Measurements from ENCODE around the gene TRMT112.
"Not testable (repeated sequence)": the region's sequence is repeated elsewhere in the genome, so short reads cannot be mapped to it uniquely, and the experiment has no call there.

Gene TRMT112

GRCh38 chr11:64312947-64313346 lies 4.4 kb downstream of the TRMT112 start:
- DNase-seq (ENCODE audit: low read depth, low spot score) = no peak

- DNase-seq (ENCODE audit: low read depth, low spot score) = not testable (repeated sequence)
Measured at GRCh38 chr11:64307795-64308194, 9.6 kb downstream of the TRMT112 start.

GRCh38 chr11:64306876-64307622 lies 10.3 kb downstream of the TRMT112 start:
- DNase-seq (ENCODE audit: low read depth, low spot score) = no peak

GRCh38 chr11:64306563-64306875 lies 10.8 kb downstream of the TRMT112 start:
- DNase-seq (ENCODE audit: low read depth, low spot score) = no peak

- DNase-seq (ENCODE audit: low read depth, low spot score) = no peak
Measured at GRCh38 chr11:64305691-64306562, 11.4 kb downstream of the TRMT112 start.

- DNase-seq (ENCODE audit: low read depth, low spot score) = peak; percentile 90
Measured at GRCh38 chr11:64305075-64305690, 12.2 kb downstream of the TRMT112 start, which contains the start of gene ESRRA. TSS of gene ESRRA (plus strand) at chr11:64305524. CDS start at chr11:64307180, 1,656 bp downstream.

- DNase-seq (ENCODE audit: low read depth, low spot score) = peak; percentile 90
Measured at GRCh38 chr11:64304316-64305072, 12.9 kb downstream of the TRMT112 start.

GRCh38 chr11:64304032-64304315 lies 13.4 kb downstream of the TRMT112 start:
- no peak for DNase-seq (ENCODE audit: low read depth, low spot score)

GRCh38 chr11:64303109-64304031 lies 14.0 kb downstream of the TRMT112 start:
- no peak for DNase-seq (ENCODE audit: low read depth, low spot score)

GRCh38 chr11:64299847-64300648 lies 17.3 kb downstream of the TRMT112 start, which contains the start of gene CATSPERZ:
TSS of gene CATSPERZ (plus strand) at chr11:64300358. CDS start at chr11:64300411, 53 bp downstream.
- DNase-seq (ENCODE audit: low read depth, low spot score) = no peak

GRCh38 chr11:64298966-64299846 lies 18.2 kb downstream of the TRMT112 start:
- DNase-seq (ENCODE audit: low read depth, low spot score) = no peak

- DNase-seq (ENCODE audit: low read depth, low spot score) = no peak
Measured at GRCh38 chr11:64297699-64298358, 19.5 kb downstream of the TRMT112 start.

- DNase-seq (ENCODE audit: low read depth, low spot score) = no peak
Measured at GRCh38 chr11:64296830-64297698, 20.3 kb downstream of the TRMT112 start.

GRCh38 chr11:64296236-64296635 lies 21.1 kb downstream of the TRMT112 start:
- DNase-seq (ENCODE audit: low read depth, low spot score) = no peak

GRCh38 chr11:64295760-64296159 lies 21.6 kb downstream of the TRMT112 start:
- DNase-seq (ENCODE audit: low read depth, low spot score) = no peak

- no peak for DNase-seq (ENCODE audit: low read depth, low spot score)
Measured at GRCh38 chr11:64294774-64295173, 22.6 kb downstream of the TRMT112 start.
